GM06990 (cell line): ENCODE results near the gene CACHD1.

Experiments used
- DNase-seq: peaks from one replicate; pipeline ENCODE4 v3.0.0-alpha.2; 2011; ENCODE audit not compliant: insufficient read length; ENCODE audit errors: extremely low read depth
- H3K27me3 ChIP-seq: replicated peaks from 2 replicates; pipeline ENCODE4 v1.6.0; 2011; ENCODE audit warnings: low read length; ENCODE audit not compliant: control insufficient read depth, insufficient read depth
- H3K36me3 ChIP-seq: 2 replicates; pipeline ENCODE4 v1.5.1; 2011; ENCODE audit warnings: low read length; ENCODE audit not compliant: control insufficient read depth, insufficient read depth
- H3K4me3 ChIP-seq: replicated peaks from 2 replicates; pipeline ENCODE4 v1.5.1; 2011; ENCODE audit warnings: low read depth, mild to moderate bottlenecking, control low read depth, low read length
- CTCF ChIP-seq: IDR thresholded peaks from 2 replicates; pipeline ENCODE4 v1.5.1; 2011; ENCODE audit warnings: low read length, control low read depth, mild to moderate bottlenecking, inconsistent platforms; ENCODE audit not compliant: insufficient read depth, poor library complexity, severe bottlenecking

The CACHD1 gene

GRCh38 chr1:64517640-64518039, 47.7 kb downstream of the CACHD1 start:
- Histone ChIP-seq H3K36me3 (no peaks in the 10 kb centered on the region), H3K4me3 (no peak overlapping the region), H3K27me3 (no peaks in the 10 kb centered on the region)
- DNase-seq, result no peak
- no peak for TF ChIP-seq CTCF

- no peak for TF ChIP-seq CTCF
- no peak for DNase-seq
- no peak overlapping the region for H3K4me3 ChIP-seq
- no peaks in the 10 kb centered on the region for H3K27me3 ChIP-seq
- no peaks in the 10 kb centered on the region for H3K36me3 ChIP-seq
These were observed 49.0 kb downstream of the CACHD1 start for GRCh38 chr1:64518692-64519481.

GRCh38 chr1:64519901-64520300, 50.0 kb downstream of the CACHD1 start:
- TF ChIP-seq CTCF, result no peak

GRCh38 chr1:64522740-64523139, 52.8 kb downstream of the CACHD1 start:
- H3K36me3 ChIP-seq, result no peaks in the 10 kb centered on the region
- DNase-seq, result no peak
- H3K27me3 ChIP-seq, result no peaks in the 10 kb centered on the region
- no peak overlapping the region for H3K4me3 ChIP-seq
- no peak for TF ChIP-seq CTCF

More at GRCh38 chr1:64519901-64520300, 50.0 kb downstream of the CACHD1 start:
- no peak for DNase-seq
- Histone ChIP-seq H3K4me3 (no peak overlapping the region), H3K36me3 (no peaks in the 10 kb centered on the region), H3K27me3 (no peaks in the 10 kb centered on the region)

GRCh38 chr1:64523413-64524337, 53.7 kb downstream of the CACHD1 start:
- no peaks in the 10 kb centered on the region for H3K36me3 ChIP-seq
- H3K27me3 ChIP-seq, result no peaks in the 10 kb centered on the region
- no peak for TF ChIP-seq CTCF
- H3K4me3 ChIP-seq, result no peak overlapping the region
- DNase-seq, result no peak
